ENCODE measurements around the gene SMAD3. TPM values are rescaled to one million over a fixed set of nuclear protein-coding genes. Genes with fewer than 3 reads are reported as not detected.
A peak's percentile ranks its signal among the peaks of the same experiment; 100 is the strongest.

SMAD3 gene
- total RNA-seq, 1 donor from 2014 or later, result 5.4 TPM

DNA sequence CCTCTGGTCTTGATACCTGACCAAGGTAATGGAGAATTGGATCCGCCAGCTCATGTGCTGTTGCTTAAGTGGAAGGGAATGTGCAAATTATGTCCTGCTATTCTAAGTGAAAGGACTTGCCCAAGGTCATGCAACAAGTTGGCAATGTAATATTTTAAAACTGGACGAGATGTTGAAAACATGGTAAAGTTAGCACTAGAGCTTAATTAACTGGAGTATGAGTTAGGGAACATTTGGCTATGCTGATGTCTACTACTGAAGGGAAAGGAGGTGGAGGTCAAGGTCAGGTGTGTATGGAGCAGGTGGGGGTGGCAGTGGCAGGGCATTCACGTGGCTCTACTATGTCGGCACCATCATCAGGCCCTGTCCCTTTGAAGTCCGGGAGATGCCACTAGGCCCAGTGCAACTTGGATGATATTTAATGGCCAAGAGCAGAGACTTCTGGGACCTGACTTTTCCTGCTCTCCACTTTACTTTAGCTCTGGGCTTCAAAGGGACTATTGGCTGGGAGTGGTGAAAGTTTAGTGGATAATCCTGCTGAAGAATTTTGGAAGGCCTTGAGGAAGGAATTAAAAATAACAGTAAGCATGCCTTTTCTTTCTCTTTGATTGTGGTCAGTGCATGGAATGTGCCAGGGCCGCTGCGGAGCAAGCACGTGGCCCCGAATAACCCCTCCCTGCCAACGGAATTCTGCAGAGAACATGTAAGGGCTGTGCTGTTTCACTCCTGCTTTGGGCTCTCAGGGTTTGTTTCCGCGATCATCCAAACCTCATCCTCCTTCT lies 14.9 kb downstream of the SMAD3 start:
- DNase-seq (ENCODE audit: low read depth in 2 of 2), result no peak

DNA sequence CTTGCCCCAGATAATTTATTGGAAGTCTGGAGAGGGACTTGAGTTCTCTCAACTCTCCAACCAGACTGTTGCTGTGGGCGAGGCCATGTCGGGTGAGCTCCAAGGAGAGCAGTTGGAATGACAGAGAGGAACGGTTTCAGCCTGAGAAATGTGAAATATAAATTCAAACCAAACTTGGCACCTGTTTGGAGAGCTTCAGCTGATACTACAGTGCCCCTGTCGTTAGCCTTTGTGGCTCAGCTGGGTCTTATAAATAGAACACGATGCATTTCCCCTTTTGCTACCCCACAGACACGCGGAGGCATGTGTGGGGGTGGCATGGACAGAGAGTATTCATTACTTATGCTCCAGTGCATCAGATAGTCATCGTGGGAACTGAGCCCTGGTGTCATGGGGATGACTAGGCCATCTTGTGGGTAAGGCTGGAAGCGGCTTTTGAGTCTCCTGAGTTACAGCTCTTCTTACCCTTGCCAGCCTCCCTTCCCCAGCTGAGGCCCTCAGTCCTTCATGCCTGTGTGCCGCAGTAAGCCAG lies 15.6 kb downstream of the SMAD3 start:
- peak; percentile 18 to 71 for DNase-seq (ENCODE audit: low read depth in 2 of 2)

DNA sequence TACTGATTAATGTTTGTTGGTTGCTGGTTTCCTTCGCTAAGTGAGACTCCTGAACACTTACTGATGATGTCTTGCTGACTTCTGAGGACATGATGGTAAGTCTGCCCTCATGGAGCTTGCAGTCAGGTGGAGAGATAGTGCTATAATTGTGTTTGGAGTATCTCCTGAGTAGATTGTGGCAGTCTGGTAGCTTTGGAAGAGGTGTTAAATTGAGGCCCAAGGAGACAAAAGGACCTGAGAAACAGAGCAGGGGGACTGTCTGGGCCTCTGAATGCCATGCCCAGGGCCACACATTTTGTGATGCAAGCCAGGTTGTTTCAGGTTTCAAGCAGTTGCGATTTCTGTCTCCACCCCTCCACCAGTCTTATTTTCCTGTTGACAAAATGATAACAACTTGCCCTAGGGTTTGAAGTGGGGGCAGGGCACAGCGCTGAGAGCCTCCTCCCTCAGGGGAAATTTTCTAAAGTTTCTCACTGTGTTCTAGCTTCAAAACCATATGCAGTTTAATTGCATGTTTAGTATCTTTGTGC lies 16.7 kb downstream of the SMAD3 start:
- DNase-seq (ENCODE audit: low read depth in 2 of 2), result no peak

DNA sequence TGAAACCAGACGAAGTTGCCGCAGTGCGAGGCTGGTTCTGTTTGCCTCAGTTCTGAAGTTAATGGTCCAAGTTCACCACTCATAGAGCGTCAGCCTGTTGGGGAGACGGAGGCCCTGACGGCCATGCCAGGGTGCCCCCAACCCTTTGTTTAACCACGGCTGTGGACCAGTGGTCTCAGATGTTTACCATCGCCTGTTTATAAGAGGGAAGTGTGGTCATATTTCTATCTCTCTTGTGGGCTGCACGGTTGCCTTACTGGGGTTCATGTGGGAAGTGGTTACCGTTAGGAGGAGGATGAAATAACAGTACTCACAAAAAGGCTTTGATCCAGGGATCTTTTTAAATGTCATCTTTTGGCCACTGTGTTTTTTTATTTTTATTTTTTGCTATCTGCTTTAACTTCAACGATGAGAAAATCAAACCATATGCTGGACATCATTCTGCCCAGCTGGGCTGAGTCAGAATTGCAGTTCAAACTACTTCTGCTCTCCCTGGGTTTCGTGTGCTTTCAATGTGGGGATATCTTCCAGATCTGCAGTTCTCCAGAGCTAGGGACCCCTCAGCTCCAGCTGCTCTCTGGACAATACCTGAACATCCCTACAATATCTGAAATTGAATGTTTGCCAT lies 17.8 kb downstream of the SMAD3 start:
- no peak for DNase-seq (ENCODE audit: low read depth in 2 of 2)

DNA sequence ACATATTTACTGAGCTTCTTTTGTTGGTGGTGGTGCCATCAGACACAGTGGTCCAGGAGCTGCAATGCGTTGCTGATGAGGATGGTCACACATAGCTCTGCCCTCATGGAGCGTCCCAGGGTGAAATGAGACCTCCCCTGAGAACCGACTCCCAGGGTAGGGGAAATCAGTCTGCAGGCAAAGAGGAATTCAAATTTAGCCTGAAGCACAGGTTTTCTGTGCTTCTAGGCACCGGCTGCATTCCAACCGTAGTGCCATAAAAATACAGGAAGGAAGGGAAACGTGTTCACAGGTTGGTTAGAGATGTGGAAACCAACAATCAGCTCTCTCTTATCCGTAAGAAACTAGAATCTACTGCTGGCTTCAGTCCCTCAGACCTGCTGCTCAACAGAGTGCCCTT lies 19.2 kb downstream of the SMAD3 start:
- DNase-seq (ENCODE audit: low read depth in 2 of 2), result no peak

DNA sequence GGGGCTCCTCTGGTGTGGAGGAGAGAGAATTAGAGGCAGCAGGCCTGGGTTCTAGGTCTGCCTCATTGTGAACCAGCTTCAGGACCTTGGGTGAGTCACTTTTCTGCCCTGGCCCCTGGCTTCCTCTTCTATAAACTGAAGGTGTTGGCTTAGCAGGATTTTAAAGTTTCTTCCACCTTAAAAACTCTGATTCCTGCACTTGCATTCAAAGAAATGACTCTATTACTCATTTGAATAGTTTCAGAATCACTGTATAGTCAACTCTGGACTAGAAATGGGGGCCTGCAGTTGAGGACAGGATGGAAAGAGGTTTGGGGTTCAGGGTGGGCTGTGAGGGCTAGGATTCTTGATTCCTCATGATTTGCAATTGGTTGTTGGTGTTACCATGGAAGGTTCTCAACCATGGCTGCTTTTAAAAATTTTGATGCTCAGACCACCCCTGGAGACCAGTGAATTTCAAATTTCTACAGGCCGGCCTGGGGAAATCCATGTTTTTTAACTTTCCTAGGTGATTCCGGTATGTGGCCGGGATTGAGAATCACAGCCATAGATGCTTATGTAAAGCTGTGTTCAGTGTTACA lies 19.9 kb downstream of the SMAD3 start:
- DNase-seq (ENCODE audit: low read depth in 2 of 2), result peak in 1 of 2 donors; percentile 47

DNA sequence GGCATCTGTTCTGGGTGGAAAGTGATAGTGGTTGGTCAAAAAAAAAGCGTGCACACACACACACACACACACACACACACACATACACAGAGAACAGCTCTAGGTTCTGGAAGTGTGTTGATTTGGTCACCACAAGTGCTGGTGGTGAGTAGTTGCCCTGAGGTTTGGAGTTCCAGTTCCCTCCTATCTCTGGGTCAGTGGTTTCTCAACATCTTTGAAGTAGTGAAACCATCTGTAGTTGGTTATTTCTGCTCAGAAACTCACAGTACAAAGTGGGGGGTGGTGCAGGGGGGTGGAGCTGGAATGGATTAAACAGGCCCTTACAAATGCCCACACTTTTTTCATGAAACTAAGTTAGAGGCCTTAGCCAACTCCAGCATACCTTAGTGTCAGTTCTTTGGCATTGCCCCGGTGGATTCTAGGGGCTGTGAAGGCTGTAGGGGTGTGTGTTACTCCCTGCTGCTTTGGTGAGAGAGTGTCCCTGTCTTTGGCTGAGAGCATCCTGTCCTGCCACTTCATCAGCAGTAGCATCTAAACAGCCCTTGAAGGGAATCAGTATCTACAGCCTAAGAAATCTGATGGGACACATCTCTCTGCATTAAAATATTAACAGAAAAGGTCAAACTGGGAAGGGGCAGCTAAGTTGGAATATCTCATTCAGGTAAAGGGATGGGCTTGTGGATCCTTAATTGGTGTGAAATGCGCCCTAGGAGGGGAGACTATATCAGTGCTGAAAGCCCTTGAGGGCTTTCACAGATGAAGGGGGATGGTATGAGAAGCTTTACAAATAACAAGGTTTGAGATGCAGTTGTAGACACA lies 20.6 kb downstream of the SMAD3 start:
- peak in 1 of 2 donors; percentile 41 for DNase-seq (ENCODE audit: low read depth in 2 of 2)

DNA sequence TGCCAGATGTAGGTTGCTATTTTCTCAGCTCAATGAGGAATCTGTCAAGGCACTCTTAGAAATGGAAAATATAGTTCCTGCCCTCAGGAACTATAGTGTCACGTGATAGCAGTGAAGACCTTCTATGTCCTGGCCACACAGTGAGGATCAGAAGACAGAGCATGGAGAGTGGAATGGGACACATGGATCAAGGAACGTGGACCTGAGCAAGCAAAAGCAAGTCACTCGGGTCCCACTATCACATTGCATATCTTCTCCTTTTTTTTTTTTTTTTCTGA lies 21.2 kb downstream of the SMAD3 start:
- DNase-seq (ENCODE audit: low read depth in 2 of 2), result no peak

DNA sequence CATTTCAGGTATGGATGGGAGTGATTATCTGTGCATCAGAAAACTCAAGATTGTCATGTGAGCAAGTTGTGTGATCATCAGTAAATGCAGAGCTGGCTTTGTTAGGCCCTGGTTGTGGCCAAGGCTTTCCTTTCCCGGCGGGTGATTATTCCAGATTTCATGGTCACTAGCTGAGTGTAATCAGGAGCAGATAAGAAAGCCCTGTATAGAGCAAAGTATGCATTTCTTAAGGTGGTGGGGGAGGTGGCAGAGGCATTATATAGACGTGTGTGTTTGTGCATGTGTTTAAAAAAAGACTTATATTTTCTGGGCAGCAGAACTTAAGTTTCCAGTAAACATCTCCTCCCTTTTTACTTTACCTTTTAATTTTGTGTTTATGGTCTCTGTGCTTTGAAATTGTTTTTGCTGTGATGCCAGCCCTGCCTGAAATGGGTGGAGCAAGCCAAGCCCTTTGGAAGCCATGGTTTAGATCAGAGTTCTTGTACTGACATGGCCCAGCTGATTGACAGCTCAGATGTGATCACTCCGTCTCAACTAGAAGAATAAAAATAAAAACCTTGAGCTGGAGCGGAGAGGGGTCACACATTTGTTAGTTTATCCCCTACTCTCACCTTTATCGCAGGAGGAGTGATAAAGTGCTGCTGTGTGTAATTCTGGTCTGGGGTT lies 22.2 kb downstream of the SMAD3 start:
- DNase-seq (ENCODE audit: low read depth in 2 of 2), result no peak

DNA sequence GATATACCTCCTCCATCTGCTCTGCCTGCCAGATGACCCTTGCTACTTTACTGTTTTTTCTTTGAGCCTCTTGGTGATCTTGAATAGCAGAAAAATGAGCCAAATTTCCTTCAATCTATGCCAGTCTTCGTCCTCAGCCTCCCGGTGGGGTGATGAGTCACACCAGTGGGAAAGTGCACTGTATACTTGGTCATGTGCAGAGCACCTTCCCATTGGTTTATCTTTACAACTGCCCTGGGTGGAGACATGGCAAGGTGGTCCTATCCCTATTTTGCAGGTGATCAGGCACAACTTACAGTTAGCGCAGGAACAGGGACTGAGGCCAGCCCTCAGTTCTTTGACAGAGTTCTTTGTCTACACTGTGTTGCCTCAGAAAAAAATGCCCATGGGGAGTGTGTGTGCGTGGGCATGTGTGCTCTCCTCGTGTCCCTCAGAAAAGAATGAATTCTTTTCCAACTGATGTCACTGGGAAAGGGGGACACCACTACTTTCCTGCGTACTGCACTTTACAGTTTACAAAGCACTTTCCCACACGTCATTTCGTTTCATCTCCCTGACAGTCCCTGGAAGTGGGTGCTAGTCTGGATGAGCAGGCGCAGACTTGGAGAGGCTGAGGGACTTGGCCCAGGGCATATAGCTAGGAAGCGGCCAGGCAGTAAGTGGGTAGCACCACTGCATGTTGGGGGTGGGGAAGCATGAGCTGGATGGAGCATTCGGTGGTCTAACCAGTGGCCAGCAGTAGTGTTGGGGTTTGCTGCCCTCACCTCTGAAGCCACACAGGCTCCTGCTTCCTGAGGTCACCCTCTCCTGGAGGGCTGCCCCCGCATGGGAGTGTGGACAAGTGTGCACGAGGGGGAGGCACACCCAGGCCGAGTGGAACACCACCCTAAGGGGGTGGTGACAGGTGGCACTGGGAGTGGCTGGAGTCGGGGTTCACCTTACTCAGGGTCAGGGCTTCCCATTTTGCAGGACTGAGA lies 24.1 kb downstream of the SMAD3 start:
- peak in 1 of 2 donors; percentile 89 for DNase-seq (ENCODE audit: low read depth in 2 of 2)

DNA sequence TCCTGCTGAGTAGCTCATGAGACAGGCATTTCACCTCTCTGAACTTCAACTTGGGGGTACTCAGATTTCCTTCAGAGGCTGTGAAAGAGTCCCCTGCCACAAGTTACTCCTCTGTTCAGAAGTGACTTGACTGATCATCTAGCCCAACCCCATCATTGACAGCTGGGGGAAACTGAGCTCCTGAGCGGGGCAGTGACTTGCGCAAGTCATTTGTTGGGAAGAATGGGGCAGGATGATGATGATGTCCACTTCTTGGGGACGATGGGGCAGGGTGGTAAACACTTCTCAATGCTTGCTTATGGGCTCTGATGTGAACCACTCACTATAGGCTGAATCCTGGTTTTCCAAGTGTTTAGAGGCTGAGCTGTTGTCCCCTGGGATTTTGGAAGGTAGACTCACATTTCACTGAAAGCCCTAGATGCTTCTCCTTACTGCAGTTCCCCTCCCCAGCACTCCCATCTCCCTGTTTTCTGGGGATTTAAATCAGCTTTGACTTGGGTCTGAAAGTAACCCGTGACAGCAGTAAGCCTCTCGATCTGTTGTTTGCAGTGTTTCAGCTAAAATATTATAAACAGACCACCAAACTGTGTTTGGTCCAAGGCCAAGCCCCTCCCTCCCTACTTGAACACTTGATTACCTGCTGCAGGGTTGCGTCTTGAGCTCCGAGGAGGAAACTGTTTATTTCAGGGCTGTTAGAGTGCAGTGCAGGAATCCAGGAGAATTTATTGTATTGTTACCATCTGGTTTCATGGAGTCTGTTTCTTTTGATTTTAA lies 25.1 kb downstream of the SMAD3 start:
- DNase-seq (ENCODE audit: low read depth in 2 of 2), result no peak

DNA sequence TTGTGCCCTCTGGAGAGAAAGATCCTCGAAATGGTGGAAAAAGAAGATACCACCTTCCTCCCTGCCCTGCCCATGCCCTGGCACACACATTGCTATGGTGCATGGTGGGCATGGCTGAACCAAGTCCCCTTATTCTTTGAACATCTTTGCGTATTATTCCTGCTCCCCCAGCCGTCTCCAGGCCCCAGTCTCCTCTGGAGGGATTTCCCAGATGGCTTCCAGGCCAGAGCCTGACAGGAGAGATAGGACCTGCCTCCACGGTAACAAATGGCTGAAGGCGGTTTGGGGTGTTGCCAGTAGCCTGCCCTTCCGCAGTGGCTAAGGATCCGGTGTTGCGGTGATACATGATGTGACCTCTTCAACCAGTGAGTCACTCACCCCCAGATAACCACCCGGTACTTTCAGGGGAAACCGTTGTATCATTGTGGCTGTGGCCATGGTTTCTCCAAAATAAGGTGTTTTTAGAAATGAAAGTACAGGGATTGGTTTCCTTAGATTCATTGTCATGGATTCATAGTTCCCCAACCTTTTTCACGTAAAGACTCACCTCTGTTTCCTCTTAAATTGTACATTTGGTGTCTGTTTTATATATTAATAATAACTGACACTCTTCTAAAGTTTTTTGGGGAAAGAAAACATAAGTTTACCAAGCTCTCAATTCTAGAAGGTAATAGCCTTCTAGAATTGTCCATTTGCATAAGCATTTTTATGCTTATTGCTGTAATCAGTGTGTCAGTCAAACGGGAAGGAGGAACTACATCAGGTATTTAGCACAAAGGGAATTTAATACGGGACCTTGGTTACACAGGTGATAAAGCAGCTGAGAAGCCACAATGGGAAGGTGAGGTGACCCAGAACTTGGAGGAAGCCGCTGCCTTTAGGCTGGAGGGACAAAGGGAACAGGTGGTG lies 25.9 kb downstream of the SMAD3 start:
- DNase-seq (ENCODE audit: low read depth in 2 of 2), result peak; percentile 98 to 99

DNA sequence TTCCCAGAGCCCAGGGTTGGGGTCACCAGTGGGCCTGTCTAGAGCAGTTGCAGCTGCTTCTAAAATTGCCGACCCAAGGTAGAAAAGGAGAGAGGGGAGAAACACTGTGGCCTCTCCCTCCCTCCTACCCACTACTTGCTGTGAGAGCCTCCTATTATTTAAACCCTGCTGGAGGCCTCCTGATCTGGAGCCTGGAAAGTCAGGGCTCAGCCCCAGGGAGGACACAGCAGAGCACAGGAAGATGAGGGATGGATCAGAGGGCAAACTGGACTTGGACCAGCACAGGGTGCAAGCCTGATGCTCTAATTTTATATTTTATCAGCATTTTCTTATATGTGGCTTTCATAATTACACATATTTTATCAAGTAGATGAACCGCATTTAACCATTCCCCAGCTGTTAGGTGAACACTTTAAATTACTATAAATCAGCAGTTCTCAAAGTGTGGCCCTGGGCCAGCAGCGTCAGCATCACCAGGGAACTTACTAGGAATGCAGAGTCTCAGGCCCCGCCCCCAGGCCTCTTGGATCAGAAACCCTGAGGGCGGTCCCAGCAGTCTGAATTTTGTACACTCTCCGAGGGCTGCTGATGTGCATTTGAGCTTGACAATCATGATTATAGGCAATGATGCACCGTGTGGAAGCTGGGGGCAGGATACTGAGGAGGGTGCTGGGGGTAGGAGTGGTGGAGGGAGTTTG lies 26.7 kb downstream of the SMAD3 start:
- DNase-seq (ENCODE audit: low read depth in 2 of 2), result no peak

DNA sequence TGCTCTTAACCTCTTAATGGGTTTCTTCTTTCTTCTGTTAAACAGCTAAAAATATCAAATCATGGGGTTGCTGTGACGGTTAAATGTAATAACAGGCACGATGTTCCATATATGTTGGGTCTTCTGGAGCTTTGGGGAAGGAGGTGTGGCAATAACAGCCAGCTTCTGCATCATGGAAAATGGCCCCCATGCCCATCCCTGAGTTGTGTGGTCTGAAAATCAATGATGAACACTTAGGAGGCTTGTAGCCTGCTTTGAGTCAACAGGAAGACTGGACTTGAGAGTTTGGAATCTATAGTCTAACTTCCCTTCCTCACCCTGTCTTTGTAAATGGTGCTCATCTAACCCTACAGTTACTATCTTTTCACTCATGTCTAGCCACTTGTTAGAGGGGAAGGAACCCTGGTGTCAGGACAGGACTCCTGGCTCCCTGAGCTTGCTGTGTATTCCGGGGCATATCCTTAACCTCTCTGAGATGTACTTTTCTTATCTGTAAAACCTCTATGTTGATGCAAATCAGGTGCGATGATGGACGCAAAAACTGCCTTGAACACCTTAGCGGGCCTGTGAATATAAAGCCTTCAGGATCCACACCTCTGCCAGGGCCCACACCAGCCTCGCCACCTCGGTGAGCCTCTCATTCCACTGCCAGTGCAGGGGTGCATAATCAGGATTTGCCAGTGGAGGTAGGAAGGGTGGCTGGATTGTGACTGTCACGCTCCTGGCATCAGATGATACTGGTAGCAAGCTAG lies 27.5 kb downstream of the SMAD3 start:
- DNase-seq (ENCODE audit: low read depth in 2 of 2), result no peak

DNA sequence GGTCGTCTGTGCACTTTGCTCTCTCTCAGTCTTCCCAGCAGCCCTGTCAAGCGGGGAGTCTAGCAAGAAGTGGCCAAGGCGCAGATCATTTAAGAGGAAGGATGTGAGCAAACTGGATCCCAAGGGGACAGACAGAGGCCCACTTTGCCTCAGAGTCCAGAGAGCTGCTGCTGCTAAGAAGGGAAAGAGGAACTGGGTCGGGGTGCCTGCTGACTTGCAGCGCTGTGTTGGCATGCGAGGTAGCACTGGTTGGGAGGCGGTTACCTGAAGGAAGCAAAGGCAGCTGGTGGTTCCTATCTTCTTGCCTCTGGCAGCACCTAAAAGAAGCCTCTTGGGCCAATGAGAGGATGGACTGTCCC lies 28.1 kb downstream of the SMAD3 start:
- no peak for DNase-seq (ENCODE audit: low read depth in 2 of 2)

DNA sequence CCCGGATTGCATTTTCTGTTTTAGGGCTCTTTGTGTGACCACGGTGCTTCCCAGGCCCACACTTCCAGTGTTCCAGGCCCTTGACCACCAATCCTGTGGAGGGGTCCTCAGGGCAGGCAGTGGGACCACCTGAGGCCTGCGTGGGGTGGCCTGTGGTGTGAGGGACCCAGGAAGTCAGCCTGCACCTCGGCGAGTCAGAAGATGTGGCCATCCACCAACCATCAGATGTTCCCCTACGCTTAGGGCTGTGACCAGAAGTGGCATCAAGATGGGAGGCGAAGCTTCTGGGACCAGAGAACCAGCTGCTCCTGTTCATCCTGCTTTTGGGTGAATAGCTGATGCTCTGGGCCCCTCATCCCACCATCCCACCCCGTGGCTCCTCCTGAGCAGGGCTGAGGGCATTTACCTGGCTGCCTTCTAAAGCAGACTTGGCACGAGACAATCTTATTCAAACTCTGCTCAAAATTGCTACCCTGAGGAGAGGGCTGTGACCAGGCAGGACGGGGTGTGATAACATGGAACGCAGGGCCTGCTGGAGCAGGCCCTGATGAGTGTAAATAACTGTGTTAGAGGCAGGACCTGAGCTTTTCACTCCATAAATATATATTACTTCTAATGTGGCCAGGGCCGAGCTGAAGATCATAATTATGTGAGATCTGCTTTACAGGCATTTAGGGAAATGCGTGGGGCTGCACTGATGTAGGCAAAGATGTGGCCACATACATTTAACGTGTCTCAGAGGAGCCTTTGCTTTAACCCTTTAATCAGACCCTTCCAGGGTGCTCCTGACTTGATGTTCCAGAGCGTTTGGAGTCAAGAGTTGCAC lies 28.8 kb downstream of the SMAD3 start:
- DNase-seq (ENCODE audit: low read depth in 2 of 2), result no peak

Measured in lung microvascular endothelial cell (primary cell).